HG02970 (cell line): ENCODE measurements around the gene ZNF737.
"Not testable (repeated sequence)": the region's sequence is repeated elsewhere in the genome, so short reads cannot be mapped to it uniquely, and the experiment has no call there.

ENCODE experiments used
- ATAC-seq: cut with Tn5 transposase; IDR thresholded peaks from one replicate; pipeline ENCODE4 v1.9.1; 2021; ENCODE audit warnings: mild to moderate bottlenecking, moderate library complexity, moderate number of reproducible peaks; ENCODE audit not compliant: unreplicated experiment, low FRiP score

The ZNF737 gene

DNA sequence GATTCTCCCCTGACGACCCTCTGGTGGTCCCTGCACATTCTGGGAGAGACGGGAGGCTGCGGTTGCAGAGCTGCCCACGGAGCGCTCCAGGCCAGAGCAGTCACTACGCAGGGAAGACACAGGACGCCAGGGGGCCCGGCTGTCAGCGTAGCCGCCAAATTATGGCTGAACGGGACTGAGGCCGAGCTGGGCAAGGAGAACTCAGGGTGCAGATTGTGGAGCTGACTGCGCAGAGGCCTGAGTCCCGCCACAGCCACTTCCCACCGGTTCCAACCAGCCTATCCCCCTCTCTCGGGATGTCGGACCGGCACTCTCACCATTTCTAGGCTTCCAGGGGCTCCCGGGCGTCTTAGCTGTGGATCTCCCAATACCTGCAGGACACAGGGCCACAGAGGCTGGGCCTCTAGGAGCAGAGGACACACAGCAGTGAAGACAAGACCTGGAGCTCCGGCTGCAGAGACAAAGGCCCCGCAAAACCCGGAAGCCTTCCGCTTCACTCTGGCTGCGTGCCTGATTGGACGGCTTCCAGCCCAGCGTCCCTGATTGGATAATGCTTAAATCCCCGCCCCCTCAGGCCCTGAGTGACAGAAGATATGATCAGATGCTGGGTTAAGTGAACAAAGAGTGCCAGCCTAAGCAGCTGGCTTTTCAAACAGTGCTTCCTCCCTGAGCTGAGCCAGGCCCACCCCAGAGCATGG lies at the start of gene ZNF737:
ZNF737 (minus strand) TSS at position 461 of the 698 bp plus-strand sequence; CDS start at position 320, 141 bp downstream.
- ATAC-seq = peak; percentile 88

DNA sequence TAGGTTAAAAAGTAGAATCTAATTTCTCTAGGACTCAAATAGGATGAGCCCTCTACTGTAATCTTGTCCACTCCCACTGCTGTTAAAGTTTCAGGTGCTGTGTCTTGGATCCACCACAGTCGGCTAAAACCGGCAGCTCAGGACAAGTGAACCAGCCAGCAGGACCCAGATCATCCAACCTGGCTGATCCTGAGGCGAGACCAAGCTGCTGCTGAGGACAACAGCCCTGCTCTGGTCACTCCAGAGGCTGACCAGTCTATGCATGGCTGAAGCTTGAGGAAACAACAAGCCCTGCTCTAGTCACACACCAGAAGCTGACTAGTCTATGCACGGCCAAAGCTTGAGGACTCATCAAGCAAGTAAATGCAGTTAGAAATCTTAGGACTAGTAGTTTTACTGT lies 49.4 kb upstream of the ZNF737 start:
- not testable (repeated sequence) for ATAC-seq

DNA sequence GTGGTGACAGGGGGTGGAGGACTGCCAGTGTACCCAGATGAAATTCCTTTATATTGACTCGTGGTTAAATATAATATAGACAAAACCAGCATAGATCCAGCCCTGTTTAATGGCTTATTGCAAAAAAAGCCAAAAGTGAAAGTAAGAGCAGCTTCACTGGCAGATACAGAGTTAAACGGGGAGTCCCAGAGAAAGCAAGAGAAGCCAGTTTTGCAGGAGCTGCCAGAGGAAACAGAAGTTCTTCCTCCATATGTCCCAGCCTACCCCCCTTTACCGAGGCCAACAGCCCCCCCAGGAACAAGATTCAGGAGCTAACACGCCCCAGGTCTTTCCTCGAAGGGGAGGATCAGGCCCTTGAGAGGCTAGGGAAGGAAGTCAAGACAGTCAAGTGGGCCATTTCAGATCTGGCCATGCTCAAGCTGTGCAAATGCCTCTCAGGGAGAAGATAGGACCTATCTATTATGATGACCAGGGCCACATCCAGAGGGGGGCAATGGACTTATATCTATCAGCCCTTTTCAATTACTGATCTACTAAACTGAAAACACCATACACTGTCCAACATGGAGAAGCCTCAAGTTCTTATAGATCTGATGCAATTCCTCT lies 47.2 kb upstream of the ZNF737 start:
- ATAC-seq = no peak

DNA sequence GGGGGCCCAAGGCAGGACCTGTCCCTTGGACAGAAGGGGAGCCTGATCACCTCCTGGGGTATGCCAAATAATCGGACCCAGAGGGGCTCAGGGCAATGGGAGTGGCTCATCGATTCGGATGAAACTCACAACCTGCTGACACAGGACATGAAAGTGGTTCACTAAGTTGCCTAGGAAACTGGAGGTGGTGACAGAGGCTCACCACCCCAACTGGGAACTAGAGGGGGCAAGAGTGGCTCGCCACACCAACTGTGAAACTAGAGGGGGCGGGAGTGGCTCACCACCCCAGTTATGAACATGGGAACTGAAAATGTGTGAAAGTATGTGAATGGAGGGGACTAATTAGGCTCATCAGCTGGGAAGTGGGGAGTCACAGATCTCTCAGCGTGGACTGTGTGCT lies 46.3 kb upstream of the ZNF737 start:
- ATAC-seq = no peak

DNA sequence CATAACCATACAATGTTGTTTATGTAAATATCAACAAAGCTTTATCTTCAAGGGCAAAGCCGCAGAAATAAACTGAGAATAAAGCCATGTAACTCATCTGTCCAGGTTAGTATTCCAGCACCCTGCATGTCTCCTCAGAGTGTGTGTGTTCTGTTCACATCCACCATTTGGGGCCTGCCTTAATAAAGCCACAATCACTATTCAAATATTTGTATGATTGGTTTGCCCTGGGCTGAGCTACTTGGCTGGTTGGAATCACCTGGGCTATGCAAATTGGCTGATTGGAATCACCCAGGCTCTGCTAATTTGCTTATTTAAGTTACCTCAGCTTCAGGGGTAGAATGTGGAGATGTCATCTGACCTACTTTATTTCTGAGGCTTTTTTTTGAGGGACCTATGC lies 42.4 kb upstream of the ZNF737 start:
- ATAC-seq = no peak

DNA sequence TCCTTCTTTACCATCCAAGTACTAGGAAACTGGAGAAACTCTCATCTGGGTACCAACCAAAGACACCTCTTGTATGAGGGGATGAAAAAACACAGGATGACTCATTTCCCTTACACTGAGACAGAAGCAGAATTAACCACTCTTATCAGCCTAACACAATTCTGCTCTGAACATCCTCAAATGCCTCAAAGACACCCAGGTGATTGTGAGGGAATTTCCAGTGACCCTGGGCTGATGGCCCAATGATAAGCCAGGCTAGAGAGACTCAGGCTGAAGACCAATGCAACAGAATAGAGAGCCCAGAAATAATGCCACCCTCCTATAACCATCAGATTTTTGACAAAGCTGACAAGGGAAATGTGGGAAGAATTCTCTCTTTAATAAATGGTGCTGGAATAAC lies 7.0 kb downstream of the ZNF737 start:
- ATAC-seq = no peak

DNA sequence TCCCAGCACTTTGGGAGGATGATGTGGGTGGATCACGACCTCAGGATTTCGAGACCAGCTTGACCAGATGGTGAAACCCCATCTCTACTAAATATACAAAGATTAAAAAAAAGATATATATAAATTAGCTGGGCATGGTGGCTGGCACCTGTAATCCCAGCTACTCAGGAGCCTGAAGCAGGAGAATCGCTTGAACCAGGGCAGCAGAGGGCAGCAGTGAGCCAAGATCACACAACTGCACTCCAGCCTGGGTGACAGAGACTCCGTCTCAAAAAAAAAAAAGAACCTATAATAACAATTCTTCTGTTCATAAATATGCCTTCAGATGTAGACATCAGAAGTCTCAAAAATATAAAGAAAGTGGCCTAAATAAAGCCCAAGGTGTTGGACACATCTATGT lies 7.6 kb downstream of the ZNF737 start:
- ATAC-seq = no peak

DNA sequence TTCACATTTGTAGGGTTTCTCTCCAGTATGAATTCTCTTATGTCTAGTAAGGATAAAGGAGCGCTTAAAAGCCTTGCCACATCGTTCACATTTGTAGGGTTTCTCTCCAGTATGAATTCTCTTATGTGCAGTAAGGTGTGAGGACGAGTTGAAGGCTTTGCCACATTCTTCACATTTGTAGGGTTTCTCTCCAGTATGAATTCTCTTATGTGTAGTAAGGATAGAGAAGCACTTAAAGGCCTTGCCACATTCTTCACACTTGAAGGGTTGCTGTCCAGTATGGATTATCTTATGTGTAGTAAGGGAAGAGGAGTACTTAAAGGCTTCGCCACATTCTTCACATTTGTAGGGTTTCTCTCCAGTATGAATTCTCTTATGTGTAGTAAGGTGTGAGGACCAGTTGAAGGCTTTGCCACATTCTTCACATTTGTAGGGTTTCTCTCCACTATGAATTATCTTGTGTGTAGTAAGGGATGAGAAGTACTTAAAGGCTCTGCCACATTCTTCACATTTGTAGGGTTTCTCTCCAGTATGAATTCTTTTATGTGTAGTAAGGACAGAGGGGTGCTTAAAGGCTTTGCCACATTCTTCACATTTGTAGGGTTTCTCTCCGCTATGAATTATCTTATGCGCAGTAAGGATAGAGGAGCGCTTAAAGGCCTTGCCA lies 20.8 kb downstream of the ZNF737 start:
- not testable (repeated sequence) for ATAC-seq

DNA sequence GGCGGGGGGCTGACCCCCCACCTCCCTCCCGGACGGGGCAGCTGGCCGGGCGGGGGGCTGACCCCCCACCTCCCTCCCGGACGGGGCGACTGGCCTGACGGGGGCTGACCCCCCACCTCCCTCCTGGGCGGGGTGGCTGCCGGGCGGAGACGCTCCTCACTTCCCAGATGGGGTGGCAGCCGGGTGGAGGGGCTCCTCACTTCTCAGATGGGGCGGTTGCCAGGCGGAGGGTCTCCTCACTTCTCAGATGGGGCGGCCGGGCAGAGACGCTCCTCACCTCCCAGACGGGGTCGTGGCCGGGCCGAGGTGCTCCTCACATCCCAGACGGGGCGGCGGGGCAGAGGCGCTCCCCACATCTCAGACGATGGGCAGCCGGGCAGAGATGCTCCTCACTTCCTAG lies 35.3 kb downstream of the ZNF737 start:
- not testable (repeated sequence) for ATAC-seq

DNA sequence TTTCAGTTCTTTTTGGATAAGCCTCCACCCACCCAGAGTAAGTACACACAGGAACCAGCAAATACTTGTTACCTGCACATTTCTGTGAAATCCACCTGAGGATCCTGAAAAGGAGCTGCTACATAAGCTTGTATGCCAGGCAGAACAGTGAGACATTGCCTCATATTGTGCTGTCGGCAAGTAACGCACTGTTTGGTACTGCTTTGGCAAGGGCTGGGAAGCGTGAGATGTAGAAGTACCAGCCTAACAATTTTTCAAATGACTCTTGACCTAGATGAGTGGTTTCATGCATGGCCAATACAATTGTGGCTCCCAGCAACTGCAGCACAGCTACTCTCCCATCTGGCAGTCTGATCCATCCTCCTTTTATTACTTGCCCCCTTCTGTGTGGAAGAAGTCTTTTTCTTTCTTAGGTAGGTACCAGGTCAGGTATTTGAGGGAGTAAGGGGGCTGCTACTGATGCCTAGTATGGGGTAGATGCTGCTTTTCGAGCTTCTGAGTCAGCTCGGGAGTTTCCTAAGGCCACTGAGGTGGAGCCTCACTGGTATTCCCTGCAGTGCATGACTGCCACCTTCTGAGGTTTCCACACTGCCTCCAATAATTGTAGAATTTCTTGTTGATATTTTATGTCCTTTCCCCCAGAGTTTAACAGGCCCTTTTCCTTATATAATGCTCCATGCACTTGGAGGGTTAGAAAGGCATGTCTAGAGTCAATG lies 52.2 kb downstream of the ZNF737 start:
- ATAC-seq = no peak

DNA sequence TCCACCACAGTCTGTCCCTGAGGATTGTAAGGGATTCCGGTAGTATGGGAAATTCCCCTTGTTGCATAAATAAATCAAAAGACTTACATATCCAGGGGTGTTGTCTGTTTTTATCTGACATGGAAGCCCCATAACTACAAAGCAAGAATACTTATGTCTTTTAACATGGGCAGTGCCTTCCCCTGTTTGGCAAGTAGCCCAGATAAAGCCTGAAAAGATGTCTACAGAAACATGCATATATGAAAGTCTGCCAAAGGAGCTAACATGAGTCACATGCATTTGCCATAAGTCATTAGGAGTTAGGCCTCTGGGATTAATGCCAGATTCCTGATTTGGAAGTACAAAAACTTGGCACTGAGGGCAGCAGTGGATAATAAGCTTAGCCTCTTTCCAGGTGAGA lies 62.1 kb downstream of the ZNF737 start:
- ATAC-seq = no peak
